MV-4-11 (cell line): Measurements from ENCODE around the gene UBE2D2.
"Not testable (repeated sequence)": the region's sequence is repeated elsewhere in the genome, so short reads cannot be mapped to it uniquely, and the experiment has no call there.

Experiments
- DNase-seq: peaks from one replicate; lab custom pipeline; 2025; lab: John Stamatoyannopoulos, UW

Gene UBE2D2

GRCh38 chr5:139584137-139584536 lies 23.0 kb downstream of the UBE2D2 start:
- DNase-seq: no peak

- not testable (repeated sequence) for DNase-seq
Measured at GRCh38 chr5:139588116-139588515, 27.0 kb downstream of the UBE2D2 start.

- DNase-seq: no peak
Measured at GRCh38 chr5:139588962-139589361, 27.8 kb downstream of the UBE2D2 start.

GRCh38 chr5:139592289-139592688 lies 31.1 kb downstream of the UBE2D2 start:
- DNase-seq: no peak

GRCh38 chr5:139593076-139593475 lies 31.9 kb downstream of the UBE2D2 start:
- DNase-seq: not testable (repeated sequence)

GRCh38 chr5:139593716-139594319 lies 32.7 kb downstream of the UBE2D2 start:
- no peak for DNase-seq

- no peak for DNase-seq
Measured at GRCh38 chr5:139597134-139597533, 36.0 kb downstream of the UBE2D2 start.

- DNase-seq: not testable (repeated sequence)
Measured at GRCh38 chr5:139598601-139598965, 37.4 kb downstream of the UBE2D2 start.

GRCh38 chr5:139600336-139600949 lies 39.3 kb downstream of the UBE2D2 start:
- peak; percentile 49 for DNase-seq

GRCh38 chr5:139601429-139601828 lies 40.3 kb downstream of the UBE2D2 start:
- DNase-seq: no peak

GRCh38 chr5:139601948-139602347 lies 40.8 kb downstream of the UBE2D2 start:
- not testable (repeated sequence) for DNase-seq

GRCh38 chr5:139605887-139606286 lies 44.7 kb downstream of the UBE2D2 start:
- DNase-seq: no peak

GRCh38 chr5:139611703-139612584 lies 50.8 kb downstream of the UBE2D2 start:
- peak; percentile 10 for DNase-seq

- DNase-seq: no peak
Measured at GRCh38 chr5:139619861-139620260, 58.7 kb downstream of the UBE2D2 start.

- DNase-seq: not testable (repeated sequence)
Measured at GRCh38 chr5:139625398-139625797, 64.3 kb downstream of the UBE2D2 start.

GRCh38 chr5:139630855-139631254 lies 69.7 kb downstream of the UBE2D2 start:
- DNase-seq: no peak

GRCh38 chr5:139631520-139632165 lies 70.5 kb downstream of the UBE2D2 start:
- DNase-seq: no peak

GRCh38 chr5:139633295-139634027 lies 72.3 kb downstream of the UBE2D2 start:
- peak; percentile 63 for DNase-seq

GRCh38 chr5:139634028-139634325 lies 72.8 kb downstream of the UBE2D2 start:
- no peak for DNase-seq

- DNase-seq: no peak
Measured at GRCh38 chr5:139634541-139634940, 73.4 kb downstream of the UBE2D2 start.

GRCh38 chr5:139635191-139635590 lies 74.1 kb downstream of the UBE2D2 start:
- DNase-seq: no peak

GRCh38 chr5:139635606-139636206 lies 74.6 kb downstream of the UBE2D2 start:
- peak; percentile 76 for DNase-seq
